ENCODE data around the gene ACVR1C.

The ACVR1C gene

DNA sequence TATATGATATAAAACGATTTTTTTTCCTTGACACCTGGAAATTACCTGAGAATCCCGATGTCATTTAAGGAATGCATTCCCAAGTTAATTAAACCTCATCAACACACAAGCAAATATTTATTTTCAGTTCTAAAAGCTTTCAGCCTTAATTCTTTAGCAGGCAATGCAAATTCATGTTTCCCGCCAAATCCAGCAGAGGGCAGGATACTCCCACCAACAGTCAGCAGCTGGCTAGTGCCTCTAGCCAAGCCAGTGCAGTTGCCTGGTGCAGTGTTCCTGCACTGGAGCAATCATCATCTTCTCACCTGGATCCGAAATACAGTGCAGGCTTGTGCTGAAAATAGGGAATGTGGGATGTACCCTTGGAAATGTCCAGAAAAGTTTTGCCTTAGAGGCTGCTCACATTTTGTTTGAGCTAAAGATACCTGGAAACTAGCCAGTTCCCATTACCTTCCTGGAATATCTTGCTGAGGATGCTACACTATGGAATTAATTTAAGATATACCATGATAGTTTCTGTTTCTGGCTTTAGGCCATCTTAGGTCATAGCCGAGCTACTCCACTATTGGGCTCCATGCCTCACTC is 136.4 kb downstream of the ACVR1C start:
- peak; percentile 38 for DNase-seq

DNA sequence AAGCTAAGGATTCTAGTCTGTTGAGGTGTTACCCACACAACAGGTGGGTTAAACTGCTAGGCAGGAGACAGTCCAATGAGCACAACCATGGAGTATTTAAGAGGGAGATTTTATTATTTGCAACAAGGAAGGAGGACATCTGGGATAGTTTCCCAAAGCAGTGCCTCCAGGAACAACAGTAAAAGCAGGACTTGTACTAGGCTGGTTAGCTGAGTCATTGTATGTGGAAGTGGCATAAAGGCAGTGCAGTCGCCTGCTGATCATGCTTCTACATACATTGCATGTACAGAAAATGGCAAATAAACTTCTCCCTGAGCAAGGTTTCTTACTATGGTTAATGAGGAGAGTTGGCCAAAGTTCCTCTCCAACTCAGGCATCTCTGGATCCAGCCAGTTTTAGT is 138.7 kb downstream of the ACVR1C start:
- no peak for DNase-seq

DNA sequence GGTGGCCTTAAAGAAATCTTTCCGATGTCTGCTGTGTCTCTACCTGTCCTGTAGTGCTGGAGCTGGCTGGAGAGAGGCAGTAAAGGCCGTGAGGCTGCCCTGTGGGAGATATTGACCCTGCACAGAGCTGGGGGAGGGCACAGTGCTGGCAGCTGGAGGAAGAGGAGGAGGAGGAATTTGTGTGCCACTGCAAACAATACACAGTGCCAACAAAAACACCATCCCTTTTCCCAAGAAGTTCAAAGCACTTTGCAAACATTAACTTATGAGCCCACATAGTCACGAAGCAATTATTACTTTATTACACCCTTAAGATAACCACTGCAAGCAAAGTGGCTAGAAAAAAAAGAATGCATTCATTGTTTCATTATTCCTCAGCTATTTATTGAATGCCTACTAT is 139.8 kb downstream of the ACVR1C start:
- no peak for DNase-seq

DNA sequence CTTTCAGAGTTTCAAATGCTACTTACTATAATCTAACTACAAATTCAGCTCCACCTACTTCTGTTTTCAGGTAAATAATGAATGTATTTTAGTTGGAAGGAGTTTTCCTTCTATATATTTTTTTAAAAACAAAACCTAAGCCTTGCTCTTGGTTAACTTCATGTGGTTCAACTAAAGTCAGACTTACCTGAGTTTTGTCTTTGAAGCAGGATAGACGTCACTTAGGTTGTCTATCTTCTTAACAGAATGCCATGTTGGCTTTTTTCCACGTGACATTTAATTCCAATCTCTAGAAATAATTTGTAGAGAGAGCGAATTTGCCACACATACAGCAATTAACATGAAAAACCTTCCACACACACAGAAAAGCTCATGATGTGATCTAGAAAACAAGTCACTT is 140.9 kb downstream of the ACVR1C start:
- no peak for DNase-seq

DNA sequence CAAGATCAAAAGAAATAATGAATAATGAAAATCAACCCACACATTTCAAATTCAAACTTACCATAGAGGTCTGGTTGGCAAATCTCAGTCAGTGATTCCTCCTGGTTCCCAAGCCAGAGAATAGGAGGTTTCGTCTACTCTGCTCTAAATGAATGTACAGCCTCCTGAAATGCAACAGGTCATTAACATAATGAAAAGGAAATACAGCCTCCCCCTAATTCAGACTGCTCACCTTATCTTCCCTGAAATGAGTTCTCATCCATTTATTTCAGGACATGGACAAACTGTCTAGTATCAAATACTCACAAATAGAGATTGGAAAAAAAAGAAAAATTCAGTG is 141.4 kb downstream of the ACVR1C start:
- no peak for DNase-seq

DNA sequence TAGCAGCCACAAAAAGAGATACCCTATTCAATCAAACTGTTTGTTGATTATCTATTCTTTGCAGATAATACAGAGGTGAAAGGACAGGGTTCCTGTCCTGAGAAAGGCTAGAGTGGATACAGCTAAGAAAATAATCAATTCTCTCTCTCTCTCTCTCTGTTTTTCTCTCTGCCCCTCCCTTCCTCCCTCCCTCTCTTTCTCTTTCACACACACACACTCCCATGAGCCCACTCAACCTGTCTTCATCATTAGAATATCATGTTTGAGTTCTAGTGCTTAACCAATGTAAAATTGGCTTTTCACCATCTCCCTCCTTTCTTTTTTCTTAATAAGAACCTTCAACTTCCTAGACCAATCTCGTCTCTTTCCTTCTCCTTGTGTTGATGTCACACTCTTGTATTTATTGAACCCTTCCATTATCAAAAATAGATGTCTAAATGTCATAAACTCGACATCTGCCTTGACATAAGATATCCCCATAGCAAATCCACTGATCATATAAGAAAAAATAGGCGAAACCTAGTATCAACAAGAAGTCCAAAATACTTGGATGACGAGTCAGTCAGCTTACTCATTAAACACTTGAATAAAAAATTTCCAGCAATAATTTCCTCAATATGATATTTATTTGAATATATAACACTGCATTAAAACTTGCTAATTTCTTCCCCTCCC is 141.9 kb downstream of the ACVR1C start:
- DNase-seq = no peak

DNA sequence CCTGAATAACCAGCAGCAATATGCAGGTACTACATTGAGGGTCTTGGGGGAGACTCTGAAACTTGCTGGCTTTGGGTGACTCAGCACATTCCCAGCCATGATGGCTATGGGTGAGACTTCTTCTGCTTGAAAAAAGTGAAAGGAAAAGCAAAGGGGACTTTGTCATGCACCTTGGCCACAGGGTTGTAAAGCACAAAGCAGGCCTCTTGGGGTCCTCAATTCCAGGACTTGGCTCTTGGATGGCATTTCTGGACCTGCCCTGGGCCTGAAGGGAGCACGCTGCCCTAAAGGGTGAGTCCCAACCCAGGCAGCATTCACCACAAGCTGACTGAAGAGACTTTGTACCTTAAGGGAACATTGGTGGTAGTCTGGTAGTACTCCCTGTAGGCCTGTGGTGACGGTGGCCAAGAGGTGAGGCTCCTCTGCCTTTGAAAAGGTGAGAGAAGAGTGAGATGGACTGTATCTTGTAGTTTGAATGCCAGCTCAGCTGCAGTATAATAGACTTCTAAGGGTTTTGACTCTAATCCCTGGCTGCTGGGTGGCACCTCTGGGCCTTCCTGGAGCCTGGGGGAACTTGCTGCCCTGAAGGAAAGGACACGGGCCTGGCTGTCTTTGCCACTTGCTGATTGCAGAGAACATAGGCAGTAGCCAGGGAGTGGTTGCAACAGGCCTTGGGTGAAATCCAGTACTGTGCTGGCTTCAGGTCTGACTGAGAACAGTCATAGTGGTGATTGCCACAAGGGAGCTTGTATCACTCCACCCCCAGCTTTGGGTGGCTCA is 148.3 kb downstream of the ACVR1C start:
- no peak for DNase-seq

DNA sequence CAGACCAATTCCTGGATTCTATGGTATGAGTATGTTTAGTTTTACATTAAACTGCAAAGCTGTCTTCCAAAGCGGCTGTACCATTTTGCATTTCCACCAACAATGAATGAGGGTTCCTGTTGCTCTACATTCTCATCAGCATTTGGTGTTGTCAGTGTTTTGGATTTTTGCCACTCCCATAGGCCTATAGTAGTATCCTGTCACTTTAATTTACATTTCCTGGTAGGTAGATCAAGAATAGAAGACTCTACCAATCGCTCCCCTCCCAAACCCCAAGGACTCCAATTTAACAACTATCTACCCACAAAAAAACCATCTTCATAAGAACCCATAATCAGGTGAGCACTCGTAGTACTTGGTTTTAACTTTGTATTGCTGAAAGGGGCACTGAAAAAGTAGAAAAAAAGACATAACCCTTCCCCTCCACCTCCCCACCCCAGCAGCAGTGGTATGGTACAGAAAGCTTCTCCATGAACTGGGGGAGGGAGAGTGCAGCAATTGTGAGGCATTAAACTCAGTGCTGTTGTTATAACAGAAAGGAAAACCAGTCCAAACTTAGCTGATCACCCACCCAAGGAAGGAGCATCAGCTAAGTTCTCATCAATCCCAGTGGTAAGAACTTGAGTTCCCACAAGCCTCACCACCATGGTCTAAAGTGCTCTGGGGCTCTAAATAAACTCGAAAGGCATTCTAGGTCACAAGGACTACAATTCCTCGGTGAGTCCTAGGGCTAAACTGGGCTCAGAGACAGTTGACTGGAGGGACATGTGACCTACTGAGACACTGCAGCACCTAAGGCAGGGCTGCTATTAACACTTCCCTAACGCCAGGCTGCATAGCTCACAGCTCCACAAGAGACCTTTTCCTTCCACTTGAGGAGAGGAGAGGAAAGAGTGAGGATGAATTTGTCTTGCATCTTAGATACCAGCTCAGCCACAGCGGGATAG is 149.3 kb downstream of the ACVR1C start:
- no peak for DNase-seq

DNA sequence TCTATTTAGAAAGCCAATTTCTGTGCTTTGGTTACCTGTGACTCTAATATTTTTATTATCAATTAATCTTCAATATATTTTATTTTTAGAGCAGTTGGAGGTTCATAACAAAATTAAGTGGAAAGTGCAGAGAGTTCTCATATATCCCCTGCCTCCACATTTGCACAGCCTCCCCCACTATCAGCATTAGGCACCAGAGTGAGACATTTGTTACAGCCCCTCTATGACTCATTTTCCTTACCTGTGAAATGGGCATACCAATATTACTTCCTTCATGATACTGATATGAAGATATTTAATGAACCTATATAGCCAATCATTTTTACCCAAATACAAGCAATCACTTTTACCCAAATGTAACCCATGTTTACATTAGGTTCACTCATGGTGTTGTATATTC is 150.7 kb downstream of the ACVR1C start:
- no peak for DNase-seq

DNA sequence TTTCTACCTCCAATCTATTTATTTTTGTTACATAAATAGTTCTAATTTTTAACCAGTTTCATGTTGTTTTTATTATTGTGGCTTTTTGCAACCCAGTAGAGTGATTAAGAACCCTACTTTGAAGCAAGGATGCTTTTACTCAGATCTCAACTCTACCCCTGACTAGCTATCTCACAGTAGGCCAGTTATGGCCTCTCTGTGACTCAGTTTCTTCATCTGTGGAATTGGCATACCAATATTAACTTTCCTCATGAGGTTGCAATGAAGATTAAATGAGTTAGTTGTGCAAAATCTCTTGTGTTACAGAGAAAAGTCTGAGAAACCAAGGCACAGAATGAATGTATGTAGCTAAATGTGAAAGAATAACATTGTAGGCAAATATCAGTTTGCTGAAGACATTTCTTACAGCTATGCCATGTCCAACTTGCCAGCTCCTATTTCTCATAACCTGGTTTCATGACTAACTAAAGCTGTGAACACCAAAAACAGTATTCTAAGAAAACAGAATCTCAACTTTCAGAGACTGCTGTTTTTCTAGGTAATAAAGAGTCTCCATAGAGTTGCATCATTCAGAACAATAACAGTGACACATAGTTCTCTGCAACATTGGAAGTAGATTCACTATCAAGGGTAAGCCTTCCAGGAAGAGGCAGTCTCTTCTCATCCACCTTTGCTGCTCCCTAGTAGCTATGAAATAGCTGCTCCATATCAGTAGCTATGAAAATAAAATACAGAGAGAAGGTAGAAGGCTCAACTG is 151.5 kb downstream of the ACVR1C start:
- DNase-seq = no peak
